Measurements from ENCODE around the gene VPS35L.
A peak's percentile ranks its signal among the peaks of the same experiment; 100 is the strongest.
"Not testable (repeated sequence)": the region's sequence is repeated elsewhere in the genome, so short reads cannot be mapped to it uniquely, and the experiment has no call there.

Gene VPS35L

GRCh38 chr16:19525385-19525723, 30.1 kb upstream of the VPS35L start:
- peak overlapping the region in 3 of 7 experiments; percentile 88 to 95 (median 91) for H3K4me3 ChIP-seq
- peak overlapping the region in 2 of 21 experiments; percentile 29 to 47 for H3K27ac ChIP-seq

- Histone ChIP-seq H3K27ac (no peak overlapping the region), H3K4me3 (no peak overlapping the region)
Measured at GRCh38 chr16:19527161-19527560, 28.3 kb upstream of the VPS35L start.

GRCh38 chr16:19528666-19529065, 26.8 kb upstream of the VPS35L start:
- H3K27ac ChIP-seq: no peak overlapping the region

GRCh38 chr16:19532601-19533000, 22.9 kb upstream of the VPS35L start:
- no peak overlapping the region for H3K27ac ChIP-seq
- H3K4me3 ChIP-seq: no peak overlapping the region

More at GRCh38 chr16:19528666-19529065, 26.8 kb upstream of the VPS35L start:
- H3K4me3 ChIP-seq: no peak overlapping the region

- no peak overlapping the region for H3K27ac ChIP-seq
- no peak overlapping the region for H3K4me3 ChIP-seq
Measured at GRCh38 chr16:19540241-19540970, 15.1 kb upstream of the VPS35L start.

GRCh38 chr16:19542138-19542821, 13.2 kb upstream of the VPS35L start:
- Histone ChIP-seq H3K27ac (no peak overlapping the region), H3K4me3 (no peak overlapping the region)

GRCh38 chr16:19543278-19543996, 12.1 kb upstream of the VPS35L start:
- H3K27ac ChIP-seq, H3K4me3 ChIP-seq: not testable (repeated sequence)

- Histone ChIP-seq H3K4me3 (no peak overlapping the region), H3K27ac (no peak overlapping the region)
Measured at GRCh38 chr16:19548144-19548543, 7.4 kb upstream of the VPS35L start.

- H3K4me3 ChIP-seq: no peak overlapping the region
- no peak overlapping the region for H3K27ac ChIP-seq
Measured at GRCh38 chr16:19549673-19550072, 5.8 kb upstream of the VPS35L start.

- H3K4me3 ChIP-seq: peak overlapping the region; percentile 58 to 83 (median 67)
- H3K27ac ChIP-seq: peak overlapping the region; percentile 50 to 94 (median 85)
Measured at GRCh38 chr16:19555938-19556771, 652 bp downstream of the VPS35L start.

GRCh38 chr16:19559242-19559910, 3.9 kb downstream of the VPS35L start:
- Histone ChIP-seq H3K27ac (no peak overlapping the region), H3K4me3 (no peak overlapping the region)

GRCh38 chr16:19560078-19560477, 4.6 kb downstream of the VPS35L start:
- Histone ChIP-seq H3K4me3 (no peak overlapping the region), H3K27ac (no peak overlapping the region)

GRCh38 chr16:19563377-19563776, 7.9 kb downstream of the VPS35L start:
- H3K4me3 ChIP-seq: no peak overlapping the region
- no peak overlapping the region for H3K27ac ChIP-seq

- no peak overlapping the region for H3K4me3 ChIP-seq
- H3K27ac ChIP-seq: no peak overlapping the region
Measured at GRCh38 chr16:19566362-19566761, 10.9 kb downstream of the VPS35L start.

- no peak overlapping the region for H3K27ac ChIP-seq
- no peak overlapping the region for H3K4me3 ChIP-seq
Measured at GRCh38 chr16:19567560-19567959, 12.1 kb downstream of the VPS35L start.

GRCh38 chr16:19573997-19574396, 18.5 kb downstream of the VPS35L start:
- no peak overlapping the region for H3K27ac ChIP-seq

GRCh38 chr16:19574615-19575014, 19.1 kb downstream of the VPS35L start:
- Histone ChIP-seq H3K4me3 (no peak overlapping the region), H3K27ac (no peak overlapping the region)

More at GRCh38 chr16:19573997-19574396, 18.5 kb downstream of the VPS35L start:
- no peak overlapping the region for H3K4me3 ChIP-seq

- H3K27ac ChIP-seq: no peak overlapping the region
- no peak overlapping the region for H3K4me3 ChIP-seq
Measured at GRCh38 chr16:19578378-19578971, 23.0 kb downstream of the VPS35L start.
